IMR-90 (cell line): ENCODE measurements around the gene SMAD2. TPM values are rescaled to one million over a fixed set of nuclear protein-coding genes. Genes with fewer than 3 reads are reported as not detected.

Source experiments
- ATAC-seq: fragments of 200-7000 bp; cut with Tn5 transposase; 2 replicates; pipeline ENCODE4 v1.9.1; 2020; ENCODE audit warnings: low read depth, mild to moderate bottlenecking, moderate library complexity
- BruUV-seq: library from RNA; stranded (reverse); fragments of 400-500 nt; replicated peaks from 2 replicates; lab custom pipeline; 2021; lab: Mats Ljungman, UMichigan
- CTCF ChIA-PET: fragments of 300-600 bp; formaldehyde crosslinking; extraction: SDS; loops from one replicate; lab custom pipeline; 2021; ENCODE audit warnings: antibody characterized with exemption; lab: Yijun Ruan, JAX
- POLR2A ChIA-PET: fragments of 300-600 bp; sonication (Branson Sonifier 250); formaldehyde crosslinking; loops from one replicate; lab custom pipeline; 2022; ENCODE audit warnings: antibody characterized with exemption; ENCODE audit not compliant: unreplicated experiment; lab: Charles Lee
- DNase-seq: peaks from one replicate; pipeline ENCODE4 v3.0.0; 2013
- H2AFZ ChIP-seq: replicated peaks from 2 replicates; pipeline ENCODE3; 2013; ENCODE audit warnings: low read length, mild to moderate bottlenecking; ENCODE audit not compliant: poor library complexity
- H2AK5ac ChIP-seq: 2 replicates; pipeline ENCODE4 v1.6.1; 2013; ENCODE audit warnings: low read depth, low read length, inconsistent platforms
- H2AK9ac ChIP-seq: replicated peaks from 2 replicates; pipeline ENCODE3; 2013; ENCODE audit warnings: mild to moderate bottlenecking, low read depth, low read length, moderate library complexity; ENCODE audit not compliant: poor library complexity
- H2BK120ac ChIP-seq: 2 replicates; pipeline ENCODE4 v1.6.1; 2013; ENCODE audit warnings: low read depth, low read length, inconsistent platforms
- H2BK15ac ChIP-seq: 3 replicates; pipeline ENCODE4 v1.6.1; 2013; ENCODE audit warnings: low read depth, low read length, inconsistent platforms
- H2BK20ac ChIP-seq: 2 replicates; pipeline ENCODE4 v1.6.1; 2013; ENCODE audit warnings: low read depth, mild to moderate bottlenecking, inconsistent platforms, low read length, moderate library complexity
- H2BK5ac ChIP-seq: 2 replicates; pipeline ENCODE4 v1.6.1; 2013; ENCODE audit warnings: mild to moderate bottlenecking, low read depth, low read length, inconsistent platforms; ENCODE audit not compliant: poor library complexity, severe bottlenecking
- H3K14ac ChIP-seq: replicated peaks from 2 replicates; pipeline ENCODE4 v1.6.1; 2013; ENCODE audit warnings: low read depth, low read length, inconsistent platforms
- H3K18ac ChIP-seq: 2 replicates; pipeline ENCODE4 v1.6.1; 2013; ENCODE audit warnings: low read depth, low read length, control low read depth
- H3K23ac ChIP-seq: 2 replicates; pipeline ENCODE4 v1.6.1; 2013; ENCODE audit warnings: low read depth, low read length, inconsistent platforms
- H3K27ac ChIP-seq: 2 replicates; pipeline ENCODE4 v1.5.1; 2013; ENCODE audit warnings: mild to moderate bottlenecking, control low read depth, low read length; ENCODE audit not compliant: insufficient read depth
- H3K27me3 ChIP-seq: 2 replicates; pipeline ENCODE4 v1.6.1; 2013; ENCODE audit warnings: low read length; ENCODE audit not compliant: control insufficient read depth, insufficient read depth
- H3K36me3 ChIP-seq: 2 replicates; pipeline ENCODE4 v1.6.1; 2013; ENCODE audit warnings: low read length, mixed read lengths; ENCODE audit not compliant: control insufficient read depth, insufficient read depth
- H3K4ac ChIP-seq: 2 replicates; pipeline ENCODE4 v1.6.1; 2013; ENCODE audit warnings: low read depth, low read length, inconsistent platforms
- H3K4me1 ChIP-seq: 2 replicates; pipeline ENCODE4 v1.6.1; 2013; ENCODE audit warnings: low read length, mixed read lengths; ENCODE audit not compliant: control insufficient read depth, insufficient read depth
- H3K4me2 ChIP-seq: 2 replicates; pipeline ENCODE4 v1.6.1; 2013; ENCODE audit warnings: low read depth, mild to moderate bottlenecking, control low read depth, low read length, moderate library complexity
- H3K4me3 ChIP-seq: 2 replicates; pipeline ENCODE4 v1.5.1; 2013; ENCODE audit warnings: low read depth, mild to moderate bottlenecking, control low read depth, low read length, moderate library complexity; ENCODE audit not compliant: insufficient read depth
- H3K56ac ChIP-seq: 2 replicates; pipeline ENCODE4 v1.6.1; 2013; ENCODE audit warnings: low read length, inconsistent platforms; ENCODE audit not compliant: insufficient read depth; ENCODE audit errors: extremely low read depth
- H3K79me1 ChIP-seq, 2 experiments: 2 replicates each; pipeline ENCODE4 v1.6.1; 2013; ENCODE audit warnings: low read length in 2 of 2, inconsistent platforms in 1 of 2, low read depth in 1 of 2
- H3K9ac ChIP-seq: 2 replicates; pipeline ENCODE4 v1.6.1; 2013; ENCODE audit warnings: low read depth, low read length, control low read depth
- H3K9me1 ChIP-seq: 2 replicates; pipeline ENCODE4 v1.6.1; 2013; ENCODE audit warnings: low read length, inconsistent platforms; ENCODE audit not compliant: insufficient read depth
- H3K9me3 ChIP-seq: 2 replicates; pipeline ENCODE4 v1.6.1; 2013; ENCODE audit warnings: low read length; ENCODE audit not compliant: control insufficient read depth, insufficient read depth
- H4K20me1 ChIP-seq: 2 replicates; pipeline ENCODE4 v1.6.1; 2013; ENCODE audit warnings: low read length, inconsistent platforms; ENCODE audit not compliant: insufficient read depth
- H4K5ac ChIP-seq: 2 replicates; pipeline ENCODE4 v1.6.1; 2013; ENCODE audit warnings: mild to moderate bottlenecking, low read depth, low read length, control low read depth
- H4K8ac ChIP-seq, 2 experiments: 2 replicates each; pipeline ENCODE4 v1.6.1; 2013; ENCODE audit warnings: low read depth in 2 of 2, low read length in 2 of 2, control low read depth in 1 of 2, inconsistent platforms in 1 of 2
- H4K91ac ChIP-seq: 2 replicates; pipeline ENCODE4 v1.6.1; 2013; ENCODE audit warnings: low read depth, low read length, inconsistent platforms; ENCODE audit not compliant: insufficient read depth
- BHLHE40 ChIP-seq: fragments of 150-350 bp; IDR thresholded peaks from 2 replicates; pipeline ENCODE4 v1.6.1; 2016; ENCODE audit warnings: mild to moderate bottlenecking, low read depth, low read length
- FOS ChIP-seq: fragments of 150-350 bp; IDR thresholded peaks from 2 replicates; pipeline ENCODE4 v1.6.1; 2016; ENCODE audit warnings: low read depth, low read length
- MAFK ChIP-seq: IDR thresholded peaks from 2 replicates; pipeline ENCODE4 v1.6.1; 2012; ENCODE audit warnings: low read depth, low read length, improper control_type of control experiment
- MAZ ChIP-seq: IDR thresholded peaks from 2 replicates; pipeline ENCODE4 v1.6.1; 2012; ENCODE audit warnings: low read depth, mild to moderate bottlenecking, low read length, improper control_type of control experiment, moderate library complexity, borderline replicate concordance
- MXI1 ChIP-seq: IDR thresholded peaks from 2 replicates; pipeline ENCODE4 v1.6.1; 2012; ENCODE audit warnings: low read depth, mild to moderate bottlenecking, low read length, moderate library complexity, borderline replicate concordance
- POLR2A ChIP-seq: IDR thresholded peaks from 2 replicates; pipeline ENCODE4 v1.6.1; 2012; ENCODE audit warnings: mild to moderate bottlenecking, low read depth, low read length
- RCOR1 ChIP-seq: IDR thresholded peaks from 2 replicates; pipeline ENCODE4 v1.6.1; 2012; ENCODE audit warnings: mild to moderate bottlenecking, low read length, improper control_type of control experiment; ENCODE audit not compliant: insufficient replicate concordance
- RFX5 ChIP-seq: IDR thresholded peaks from 2 replicates; pipeline ENCODE4 v1.8.0; 2012; ENCODE audit warnings: low read depth, mild to moderate bottlenecking, low read length, moderate library complexity
- SMC3 ChIP-seq: fragments of 150-350 bp; IDR thresholded peaks from 2 replicates; pipeline ENCODE4 v1.6.1; 2016; ENCODE audit warnings: low read depth, mild to moderate bottlenecking, antibody characterized with exemption, low read length, moderate library complexity
- WGBS, 2 experiments: methylation state at CpG; one replicate each; pipeline versions ENCODE4 v1.1.5 to v1.1.7; 2013; ENCODE audit warnings: missing lambda C conversion rate in 2 of 2; ENCODE audit not compliant: insufficient read length in 1 of 2; ENCODE audit errors: extremely low coverage in 2 of 2; 5-methylcytosine and 5-hydroxymethylcytosine counted together
- dilution Hi-C: fragments of 300-500 bp; cut with HindIII; formaldehyde crosslinking; loops from one replicate; pipeline ENCODE4 v1.14.3; 2018; ENCODE audit warnings: low sequenced_read_pairs; ENCODE audit not compliant: unreplicated experiment
- in situ Hi-C: fragments of 300-500 bp; cut with MboI; formaldehyde crosslinking; loops from 3 replicates; pipeline ENCODE4 v1.14.3; 2019; ENCODE audit warnings: low sequenced_read_pairs, inconsistent platforms, mixed read lengths
- intact Hi-C: fragments of 100-400 bp; cut with micrococcal nuclease; formaldehyde crosslinking; loops from 2 replicates; pipeline ENCODE4 v1.10.0; 2022
- polyA plus RNA-seq, 3 experiments: library from polyadenylated mRNA; depleted of rRNA; stranded (reverse); fragments of >200 nt; gene quantifications; 2 replicates each; pipeline ENCODE4 v1.2.3, GENCODE V29; 2012; ENCODE audit warnings: low replicate concordance in 1 of 3
- total RNA-seq: library from RNA; depleted of rRNA; stranded (reverse); fragments of >200 nt; gene quantifications from 2 replicates; pipeline ENCODE4 v1.2.3, GENCODE V29; 2012
- TF ChIP-seq, protein P1 (sequence below): fragments of 150-350 bp; IDR thresholded peaks from 2 replicates; pipeline ENCODE4 v1.6.1; 2016; ENCODE audit warnings: low read depth, mild to moderate bottlenecking, low read length, moderate library complexity, borderline replicate concordance
- TF ChIP-seq, protein P2 (sequence below): fragments of 150-350 bp; IDR thresholded peaks from 2 replicates; pipeline ENCODE4 v1.6.1; 2017; ENCODE audit warnings: mild to moderate bottlenecking, antibody characterized with exemption, low read length, low read depth
- TF ChIP-seq, protein P3 (sequence below): conservative IDR thresholded peaks from 2 replicates; pipeline ENCODE4 v1.5.1; 2012; ENCODE audit warnings: mild to moderate bottlenecking, low read depth, low read length, improper control_type of control experiment

Gene SMAD2
- total and polyA plus RNA-seq, 2 of the 4 experiments (the other 2 are of a cell fraction), result 41.7 to 171 TPM

DNA sequence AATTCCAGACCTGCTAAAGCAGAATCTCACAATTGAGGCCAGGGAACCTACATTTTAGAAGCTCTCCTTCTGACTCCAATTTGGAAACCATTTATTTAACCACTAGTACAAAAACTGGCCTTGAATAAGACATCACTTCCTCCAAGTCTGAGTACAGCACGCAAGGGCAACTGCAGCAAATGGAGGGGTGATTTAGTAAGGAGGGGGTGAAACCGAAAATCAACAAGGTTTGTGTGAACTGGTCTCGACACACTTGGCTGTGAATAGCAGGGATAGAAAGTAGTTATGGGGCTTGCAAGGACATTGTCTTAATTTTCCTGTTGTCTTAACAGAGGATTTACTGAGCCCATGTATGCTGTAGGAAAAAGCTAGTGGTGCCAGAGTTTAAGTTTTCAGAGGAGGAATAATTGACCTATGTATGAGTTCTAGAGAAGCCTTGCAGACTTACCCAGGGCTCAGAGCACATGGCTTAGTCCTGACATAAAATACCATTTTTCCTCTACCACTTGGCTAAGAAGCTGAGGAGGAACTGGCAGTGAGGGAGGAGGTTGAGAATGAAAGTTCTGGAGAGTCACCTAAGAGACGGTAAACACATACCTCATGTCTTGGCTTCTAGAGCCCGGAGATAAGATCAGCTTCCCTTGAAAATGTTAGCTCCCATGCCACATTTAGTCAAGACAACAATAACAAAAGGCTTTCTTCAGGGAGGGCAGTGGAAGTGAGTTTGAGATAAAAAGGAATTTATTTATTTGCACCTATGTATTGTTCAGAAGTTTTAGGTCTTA lies 114.8 kb downstream of the SMAD2 start:
- H2BK20ac ChIP-seq, result no peak overlapping the region
- no peak overlapping the region for H2AK5ac ChIP-seq
- no peaks in the 10 kb centered on the region for H3K36me3 ChIP-seq
- dilution Hi-C loops (no loop called here), in situ Hi-C loops (no loop called here), intact Hi-C loops (no loop called here)
- H3K23ac ChIP-seq, result no peak overlapping the region
- no peak for TF ChIP-seq BHLHE40
- no peak for TF ChIP-seq FOS
- no peak for TF ChIP-seq MAZ
- TF ChIP-seq RFX5, result no peak
- no peak for TF ChIP-seq MXI1
- TF ChIP-seq, protein P1, sequence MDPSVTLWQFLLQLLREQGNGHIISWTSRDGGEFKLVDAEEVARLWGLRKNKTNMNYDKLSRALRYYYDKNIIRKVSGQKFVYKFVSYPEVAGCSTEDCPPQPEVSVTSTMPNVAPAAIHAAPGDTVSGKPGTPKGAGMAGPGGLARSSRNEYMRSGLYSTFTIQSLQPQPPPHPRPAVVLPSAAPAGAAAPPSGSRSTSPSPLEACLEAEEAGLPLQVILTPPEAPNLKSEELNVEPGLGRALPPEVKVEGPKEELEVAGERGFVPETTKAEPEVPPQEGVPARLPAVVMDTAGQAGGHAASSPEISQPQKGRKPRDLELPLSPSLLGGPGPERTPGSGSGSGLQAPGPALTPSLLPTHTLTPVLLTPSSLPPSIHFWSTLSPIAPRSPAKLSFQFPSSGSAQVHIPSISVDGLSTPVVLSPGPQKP, result no peak
- TF ChIP-seq MAFK, result no peak
- TF ChIP-seq RCOR1, result no peak
- TF ChIP-seq, protein P2, sequence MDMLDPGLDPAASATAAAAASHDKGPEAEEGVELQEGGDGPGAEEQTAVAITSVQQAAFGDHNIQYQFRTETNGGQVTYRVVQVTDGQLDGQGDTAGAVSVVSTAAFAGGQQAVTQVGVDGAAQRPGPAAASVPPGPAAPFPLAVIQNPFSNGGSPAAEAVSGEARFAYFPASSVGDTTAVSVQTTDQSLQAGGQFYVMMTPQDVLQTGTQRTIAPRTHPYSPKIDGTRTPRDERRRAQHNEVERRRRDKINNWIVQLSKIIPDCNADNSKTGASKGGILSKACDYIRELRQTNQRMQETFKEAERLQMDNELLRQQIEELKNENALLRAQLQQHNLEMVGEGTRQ, result no peak
- no peak for TF ChIP-seq POLR2A
- TF ChIP-seq, protein P3, sequence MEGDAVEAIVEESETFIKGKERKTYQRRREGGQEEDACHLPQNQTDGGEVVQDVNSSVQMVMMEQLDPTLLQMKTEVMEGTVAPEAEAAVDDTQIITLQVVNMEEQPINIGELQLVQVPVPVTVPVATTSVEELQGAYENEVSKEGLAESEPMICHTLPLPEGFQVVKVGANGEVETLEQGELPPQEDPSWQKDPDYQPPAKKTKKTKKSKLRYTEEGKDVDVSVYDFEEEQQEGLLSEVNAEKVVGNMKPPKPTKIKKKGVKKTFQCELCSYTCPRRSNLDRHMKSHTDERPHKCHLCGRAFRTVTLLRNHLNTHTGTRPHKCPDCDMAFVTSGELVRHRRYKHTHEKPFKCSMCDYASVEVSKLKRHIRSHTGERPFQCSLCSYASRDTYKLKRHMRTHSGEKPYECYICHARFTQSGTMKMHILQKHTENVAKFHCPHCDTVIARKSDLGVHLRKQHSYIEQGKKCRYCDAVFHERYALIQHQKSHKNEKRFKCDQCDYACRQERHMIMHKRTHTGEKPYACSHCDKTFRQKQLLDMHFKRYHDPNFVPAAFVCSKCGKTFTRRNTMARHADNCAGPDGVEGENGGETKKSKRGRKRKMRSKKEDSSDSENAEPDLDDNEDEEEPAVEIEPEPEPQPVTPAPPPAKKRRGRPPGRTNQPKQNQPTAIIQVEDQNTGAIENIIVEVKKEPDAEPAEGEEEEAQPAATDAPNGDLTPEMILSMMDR, result no peak
- TF ChIP-seq SMC3, result no peak
- no peak overlapping the region for H3K27ac ChIP-seq
- no peak overlapping the region for H3K4me2 ChIP-seq
- no peak overlapping the region for H2AK9ac ChIP-seq
- no peak overlapping the region for H3K4me3 ChIP-seq
- no peaks in the 10 kb centered on the region for H3K9me1 ChIP-seq
- H3K14ac ChIP-seq, result no peak overlapping the region
- no peaks in the 10 kb centered on the region for H4K20me1 ChIP-seq
- H4K8ac ChIP-seq, result no peak overlapping the region
- 80% methylated on average over 1 of the region's 5 CpGs; no CpG with 5 or more reads in 1 of the 2 experiments for WGBS, 2 experiments
- DNase-seq (no peak), ATAC-seq (no peak)
- H2BK15ac ChIP-seq, result no peak overlapping the region
- no peak overlapping the region for H2BK5ac ChIP-seq
- H3K56ac ChIP-seq, result no peak overlapping the region
- H3K4me1 ChIP-seq, result no peaks in the 10 kb centered on the region
- no peak overlapping the region for H2BK120ac ChIP-seq
- H4K91ac ChIP-seq, result no peak overlapping the region
- H3K79me1 ChIP-seq, result no peaks in the 10 kb centered on the region
- no peak overlapping the region for H2AFZ ChIP-seq
- no TSS peak for BruUV-seq
- H3K4ac ChIP-seq, result no peak overlapping the region
- no peaks in the 10 kb centered on the region for H3K9me3 ChIP-seq
- no peak overlapping the region for H3K9ac ChIP-seq
- no peak overlapping the region for H4K5ac ChIP-seq
- H3K27me3 ChIP-seq, result no peaks in the 10 kb centered on the region
- CTCF ChIA-PET, result no interaction called here
- POLR2A ChIA-PET, result no interaction called here
- no peak overlapping the region for H3K18ac ChIP-seq
